ENCODE measurements around the gene CD7.
"Not testable (repeated sequence)": the region's sequence is repeated elsewhere in the genome, so short reads cannot be mapped to it uniquely, and the experiment has no call there.

CD7 gene

GRCh38 chr17:82317394-82318168, at the start of gene CD7:
Gene CD7 (minus strand): TSS chr17:82317608. CDS start chr17:82317495, 113 bp downstream.
- Histone ChIP-seq H3K27me3 (replicated peaks) (peaks cover 34% of the 10 kb centered on the region), H3K4me3 (ENCODE audit: low read depth, low read length) (no peak within 1 kb of the TSS), H3K27ac (no peak within 1 kb of the TSS), H3K36me3 (replicated peaks) (no peaks in the 10 kb centered on the region)
- TF ChIP-seq CTCF (IDR thresholded peaks at IDR 0.05; ENCODE audit: low read depth, low read length, missing control alignments) = no peak
- no peak for DNase-seq
- in situ Hi-C loops (cut with HindIII; ENCODE audit: low pct_ligation_motif_present, low sequenced_read_pairs) = no loop called here

GRCh38 chr17:82366749-82367148, 49.3 kb upstream of the CD7 start:
- H3K27me3 ChIP-seq (replicated peaks) = peaks cover 21% of the 10 kb centered on the region
- no peak overlapping the region for H3K4me3 ChIP-seq (ENCODE audit: low read depth, low read length)
- no peak for TF ChIP-seq CTCF (IDR thresholded peaks at IDR 0.05; ENCODE audit: low read depth, low read length, missing control alignments)
- no peak for DNase-seq
- no peak overlapping the region for H3K27ac ChIP-seq
- in situ Hi-C loops (cut with HindIII; ENCODE audit: low pct_ligation_motif_present, low sequenced_read_pairs) = no loop called here
- no peaks in the 10 kb centered on the region for H3K36me3 ChIP-seq (replicated peaks)

- Histone ChIP-seq H3K36me3 (replicated peaks) (no peaks in the 10 kb centered on the region), H3K27ac (no peak overlapping the region), H3K27me3 (replicated peaks) (peaks cover 11% of the 10 kb centered on the region), H3K4me3 (ENCODE audit: low read depth, low read length) (no peak overlapping the region)
- no peak for DNase-seq
- in situ Hi-C loops (cut with HindIII; ENCODE audit: low pct_ligation_motif_present, low sequenced_read_pairs) = no loop called here
- TF ChIP-seq CTCF (IDR thresholded peaks at IDR 0.05; ENCODE audit: low read depth, low read length, missing control alignments) = no peak
These were observed 48.3 kb upstream of the CD7 start for GRCh38 chr17:82365606-82366295.

GRCh38 chr17:82361885-82362633, 44.7 kb upstream of the CD7 start:
- no peak overlapping the region for H3K27ac ChIP-seq
- no peaks in the 10 kb centered on the region for H3K36me3 ChIP-seq (replicated peaks)
- no peak overlapping the region for H3K4me3 ChIP-seq (ENCODE audit: low read depth, low read length)
- in situ Hi-C loops (cut with HindIII; ENCODE audit: low pct_ligation_motif_present, low sequenced_read_pairs) = loop anchor here (5.0 kb wide), 1 partner anchor 45 kb away; no protein-coding TSS in a partner anchor
- DNase-seq = no peak
- no peaks in the 10 kb centered on the region for H3K27me3 ChIP-seq (replicated peaks)
- TF ChIP-seq CTCF (IDR thresholded peaks at IDR 0.05; ENCODE audit: low read depth, low read length, missing control alignments) = no peak

- not testable (repeated sequence) for H3K27me3 ChIP-seq (replicated peaks); H3K4me3 ChIP-seq (ENCODE audit: low read depth, low read length); DNase-seq; H3K27ac ChIP-seq; H3K36me3 ChIP-seq (replicated peaks)
- in situ Hi-C loops (cut with HindIII; ENCODE audit: low pct_ligation_motif_present, low sequenced_read_pairs) = loop anchor here (5.0 kb wide), 1 partner anchor 48 kb away; no protein-coding TSS in a partner anchor
These were observed 42.2 kb upstream of the CD7 start for GRCh38 chr17:82359451-82360074.
